NAMALWA (cell line): Measurements from ENCODE around the gene NKAIN1.
"Not testable (repeated sequence)": the region's sequence is repeated elsewhere in the genome, so short reads cannot be mapped to it uniquely, and the experiment has no call there.

Source experiments
- DNase-seq: peaks from one replicate; pipeline ENCODE4 v3.0.0-alpha.2; 2015; ENCODE audit warnings: low spot score

The NKAIN1 gene

GRCh38 chr1:31154000-31154631 lies 85.6 kb downstream of the NKAIN1 start:
- DNase-seq = no peak

- no peak for DNase-seq
Measured at GRCh38 chr1:31153423-31153822, 86.3 kb downstream of the NKAIN1 start.

- peak; percentile 48 for DNase-seq
Measured at GRCh38 chr1:31152181-31152795, 87.4 kb downstream of the NKAIN1 start.

- DNase-seq = no peak
Measured at GRCh38 chr1:31151402-31151801, 88.3 kb downstream of the NKAIN1 start.

GRCh38 chr1:31148409-31148808 lies 91.3 kb downstream of the NKAIN1 start:
- no peak for DNase-seq

- DNase-seq = no peak
Measured at GRCh38 chr1:31145648-31146047, 94.0 kb downstream of the NKAIN1 start.

- no peak for DNase-seq
Measured at GRCh38 chr1:31144442-31144841, 95.2 kb downstream of the NKAIN1 start.

GRCh38 chr1:31143455-31143854 lies 96.2 kb downstream of the NKAIN1 start:
- no peak for DNase-seq

- no peak for DNase-seq
Measured at GRCh38 chr1:31142406-31142805, 97.3 kb downstream of the NKAIN1 start.

GRCh38 chr1:31140299-31140698 lies 99.4 kb downstream of the NKAIN1 start:
- no peak for DNase-seq

GRCh38 chr1:31138797-31139521 lies 100.7 kb downstream of the NKAIN1 start:
- not testable (repeated sequence) for DNase-seq

- DNase-seq = not testable (repeated sequence)
Measured at GRCh38 chr1:31137873-31138272, 101.8 kb downstream of the NKAIN1 start.

- no peak for DNase-seq
Measured at GRCh38 chr1:31135973-31136600, 103.6 kb downstream of the NKAIN1 start.

GRCh38 chr1:31133368-31133767 lies 106.3 kb downstream of the NKAIN1 start:
- no peak for DNase-seq
